Stimulated activated effector memory CD8-positive, alpha-beta T cell treated with anti-CD3 and anti-CD28 coated beads, Interleukin-12 subunit alpha, Interleukin-12 subunit beta, amount 100 ng/mL, for 72 hours (primary cell): ENCODE results near the gene WWC2.

ENCODE experiments used
- ATAC-seq: fragments of 150-1000 bp; cut with Tn5 transposase; 2 replicates; pipeline ENCODE4 v1.10.0; 2021
- DNase-seq, 2 donors: peaks; one replicate each; pipeline ENCODE4 v3.0.0; 2021 to 2022; ENCODE audit warnings: low spot score in 2 of 2
- H3K27ac Mint-ChIP-seq: one replicate; pipeline ENCODE4 v1.8.0; 2022; ENCODE audit warnings: mild to moderate bottlenecking, mixed read lengths
- H3K36me3 Mint-ChIP-seq: one replicate; pipeline ENCODE4 v1.8.0; 2022; ENCODE audit warnings: mild to moderate bottlenecking, mixed read lengths
- H3K4me1 Mint-ChIP-seq: one replicate; pipeline ENCODE4 v1.8.0; 2022; ENCODE audit warnings: mixed read lengths
- H3K4me3 Mint-ChIP-seq: one replicate; pipeline ENCODE4 v1.8.0; 2022; ENCODE audit warnings: mild to moderate bottlenecking, mixed read lengths
- H3K9me3 Mint-ChIP-seq: one replicate; pipeline ENCODE4 v1.8.0; 2022; ENCODE audit warnings: mixed read lengths

WWC2 gene

GRCh38 chr4:183124228-183124627, 25.2 kb downstream of the WWC2 start:
- no peaks in the 10 kb centered on the region for H3K4me1 Mint-ChIP-seq
- no peaks in the 10 kb centered on the region for H3K9me3 Mint-ChIP-seq
- H3K4me3 Mint-ChIP-seq: no peak overlapping the region
- DNase-seq: no peak
- no peak for ATAC-seq
- no peak overlapping the region for H3K27ac Mint-ChIP-seq
- H3K36me3 Mint-ChIP-seq: no peaks in the 10 kb centered on the region

- no peaks in the 10 kb centered on the region for H3K9me3 Mint-ChIP-seq
- H3K4me1 Mint-ChIP-seq: no peaks in the 10 kb centered on the region
- ATAC-seq (no peak), DNase-seq (no peak)
- H3K27ac Mint-ChIP-seq: no peak overlapping the region
- H3K4me3 Mint-ChIP-seq: no peak overlapping the region
- no peaks in the 10 kb centered on the region for H3K36me3 Mint-ChIP-seq
Observed at GRCh38 chr4:183124865-183125264, 25.8 kb downstream of the WWC2 start.

GRCh38 chr4:183129125-183129524, 30.1 kb downstream of the WWC2 start:
- no peaks in the 10 kb centered on the region for H3K4me1 Mint-ChIP-seq
- H3K9me3 Mint-ChIP-seq: no peaks in the 10 kb centered on the region
- DNase-seq (no peak), ATAC-seq (no peak)
- no peak overlapping the region for H3K27ac Mint-ChIP-seq
- no peaks in the 10 kb centered on the region for H3K36me3 Mint-ChIP-seq
- no peak overlapping the region for H3K4me3 Mint-ChIP-seq

GRCh38 chr4:183129675-183130074, 30.6 kb downstream of the WWC2 start:
- no peak for ATAC-seq
- Mint-ChIP-seq H3K27ac (no peak overlapping the region), H3K4me3 (no peak overlapping the region), H3K4me1 (no peaks in the 10 kb centered on the region), H3K9me3 (no peaks in the 10 kb centered on the region), H3K36me3 (no peaks in the 10 kb centered on the region)
- no peak for DNase-seq

- Mint-ChIP-seq H3K4me3 (no peak overlapping the region), H3K36me3 (no peaks in the 10 kb centered on the region), H3K9me3 (no peaks in the 10 kb centered on the region), H3K27ac (no peak overlapping the region), H3K4me1 (no peaks in the 10 kb centered on the region)
- no peak for DNase-seq
- ATAC-seq: no peak
Observed at GRCh38 chr4:183130328-183131155, 31.5 kb downstream of the WWC2 start.

GRCh38 chr4:183132081-183132480, 33.0 kb downstream of the WWC2 start:
- Mint-ChIP-seq H3K36me3 (no peaks in the 10 kb centered on the region), H3K9me3 (no peaks in the 10 kb centered on the region), H3K4me1 (no peaks in the 10 kb centered on the region), H3K4me3 (no peak overlapping the region), H3K27ac (no peak overlapping the region)
- DNase-seq: no peak
- ATAC-seq: no peak

GRCh38 chr4:183132865-183133264, 33.8 kb downstream of the WWC2 start:
- Mint-ChIP-seq H3K4me1 (no peaks in the 10 kb centered on the region), H3K36me3 (no peaks in the 10 kb centered on the region), H3K4me3 (no peak overlapping the region), H3K9me3 (no peaks in the 10 kb centered on the region), H3K27ac (no peak overlapping the region)
- ATAC-seq: no peak
- DNase-seq: no peak

- Mint-ChIP-seq H3K4me1 (no peaks in the 10 kb centered on the region), H3K36me3 (no peaks in the 10 kb centered on the region), H3K9me3 (no peaks in the 10 kb centered on the region), H3K4me3 (no peak overlapping the region), H3K27ac (no peak overlapping the region)
- DNase-seq (no peak), ATAC-seq (no peak)
Observed at GRCh38 chr4:183136855-183137254, 37.8 kb downstream of the WWC2 start.

GRCh38 chr4:183139058-183139750, 40.1 kb downstream of the WWC2 start:
- no peak for ATAC-seq
- H3K36me3 Mint-ChIP-seq: no peaks in the 10 kb centered on the region
- H3K9me3 Mint-ChIP-seq: no peaks in the 10 kb centered on the region
- H3K4me1 Mint-ChIP-seq: no peaks in the 10 kb centered on the region
- DNase-seq: no peak
- H3K4me3 Mint-ChIP-seq: no peak overlapping the region
- H3K27ac Mint-ChIP-seq: no peak overlapping the region

- ATAC-seq (no peak), DNase-seq (no peak)
- Mint-ChIP-seq H3K4me3 (no peak overlapping the region), H3K27ac (no peak overlapping the region), H3K4me1 (no peaks in the 10 kb centered on the region), H3K9me3 (no peaks in the 10 kb centered on the region), H3K36me3 (no peaks in the 10 kb centered on the region)
Observed at GRCh38 chr4:183139972-183140570, 41.0 kb downstream of the WWC2 start.

- no peak for ATAC-seq
- H3K27ac Mint-ChIP-seq: no peak overlapping the region
- no peaks in the 10 kb centered on the region for H3K36me3 Mint-ChIP-seq
- no peak overlapping the region for H3K4me3 Mint-ChIP-seq
- DNase-seq: no peak
- no peaks in the 10 kb centered on the region for H3K4me1 Mint-ChIP-seq
- no peaks in the 10 kb centered on the region for H3K9me3 Mint-ChIP-seq
Observed at GRCh38 chr4:183140911-183141320, 41.9 kb downstream of the WWC2 start.

- DNase-seq (no peak), ATAC-seq (no peak)
- H3K27ac Mint-ChIP-seq: no peak overlapping the region
Observed at GRCh38 chr4:183141997-183142396, 42.9 kb downstream of the WWC2 start.

GRCh38 chr4:183142571-183143550, 43.8 kb downstream of the WWC2 start:
- no peak overlapping the region for H3K27ac Mint-ChIP-seq
- H3K4me1 Mint-ChIP-seq: no peaks in the 10 kb centered on the region
- no peak overlapping the region for H3K4me3 Mint-ChIP-seq
- no peaks in the 10 kb centered on the region for H3K36me3 Mint-ChIP-seq
- H3K9me3 Mint-ChIP-seq: no peaks in the 10 kb centered on the region
- no peak for ATAC-seq
- DNase-seq: no peak

More at GRCh38 chr4:183141997-183142396, 42.9 kb downstream of the WWC2 start:
- Mint-ChIP-seq H3K4me1 (no peaks in the 10 kb centered on the region), H3K4me3 (no peak overlapping the region), H3K9me3 (no peaks in the 10 kb centered on the region), H3K36me3 (no peaks in the 10 kb centered on the region)

- Mint-ChIP-seq H3K9me3 (no peaks in the 10 kb centered on the region), H3K27ac (no peak overlapping the region), H3K4me1 (no peaks in the 10 kb centered on the region), H3K36me3 (no peaks in the 10 kb centered on the region), H3K4me3 (no peak overlapping the region)
- DNase-seq (no peak), ATAC-seq (no peak)
Observed at GRCh38 chr4:183144787-183145186, 45.7 kb downstream of the WWC2 start.

- Mint-ChIP-seq H3K36me3 (no peaks in the 10 kb centered on the region), H3K4me3 (no peak overlapping the region), H3K4me1 (no peaks in the 10 kb centered on the region), H3K9me3 (no peaks in the 10 kb centered on the region), H3K27ac (no peak overlapping the region)
- DNase-seq: no peak
- no peak for ATAC-seq
Observed at GRCh38 chr4:183145773-183146172, 46.7 kb downstream of the WWC2 start.
